Measurements from ENCODE around the gene CABLES2. TPM values are rescaled to one million over a fixed set of nuclear protein-coding genes. Genes with fewer than 3 reads are reported as not detected.

The CABLES2 gene
- total RNA-seq, 4 donors from 2014 or later = 2.8 to 5.3 (median 3.7) TPM

DNA sequence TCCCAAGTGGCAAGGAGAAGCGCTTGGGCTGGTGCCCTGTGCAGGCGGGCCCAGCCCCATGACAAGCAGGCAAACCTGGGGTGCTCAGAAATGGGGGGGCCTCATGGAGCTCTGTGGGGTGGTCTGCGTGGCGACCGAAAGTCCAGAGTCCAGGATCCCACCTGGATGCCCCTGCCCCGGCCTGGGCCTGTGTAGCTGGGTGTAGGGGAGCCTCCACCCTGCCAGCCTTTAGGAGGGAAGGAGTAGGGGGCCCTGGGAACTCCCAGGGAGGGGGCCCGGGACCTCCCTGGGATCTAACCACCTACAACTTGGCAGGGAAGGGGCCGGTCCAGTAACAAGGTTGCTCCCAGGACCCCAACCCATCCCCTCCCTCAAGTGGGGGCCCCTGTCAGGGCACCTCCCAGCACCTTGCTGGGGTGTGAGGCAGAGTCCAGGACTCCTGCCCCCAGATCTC, 35.5 kb downstream of the CABLES2 start:
- DNase-seq (ENCODE audit: low spot score in 2 of 2) = no peak
- no peak overlapping the region for H3K4me3 ChIP-seq (ENCODE audit: low read depth, poor library complexity, severe bottlenecking)
- no peak for TF ChIP-seq POLR2A (IDR thresholded peaks at IDR 0.05)
- TF ChIP-seq, protein P1, sequence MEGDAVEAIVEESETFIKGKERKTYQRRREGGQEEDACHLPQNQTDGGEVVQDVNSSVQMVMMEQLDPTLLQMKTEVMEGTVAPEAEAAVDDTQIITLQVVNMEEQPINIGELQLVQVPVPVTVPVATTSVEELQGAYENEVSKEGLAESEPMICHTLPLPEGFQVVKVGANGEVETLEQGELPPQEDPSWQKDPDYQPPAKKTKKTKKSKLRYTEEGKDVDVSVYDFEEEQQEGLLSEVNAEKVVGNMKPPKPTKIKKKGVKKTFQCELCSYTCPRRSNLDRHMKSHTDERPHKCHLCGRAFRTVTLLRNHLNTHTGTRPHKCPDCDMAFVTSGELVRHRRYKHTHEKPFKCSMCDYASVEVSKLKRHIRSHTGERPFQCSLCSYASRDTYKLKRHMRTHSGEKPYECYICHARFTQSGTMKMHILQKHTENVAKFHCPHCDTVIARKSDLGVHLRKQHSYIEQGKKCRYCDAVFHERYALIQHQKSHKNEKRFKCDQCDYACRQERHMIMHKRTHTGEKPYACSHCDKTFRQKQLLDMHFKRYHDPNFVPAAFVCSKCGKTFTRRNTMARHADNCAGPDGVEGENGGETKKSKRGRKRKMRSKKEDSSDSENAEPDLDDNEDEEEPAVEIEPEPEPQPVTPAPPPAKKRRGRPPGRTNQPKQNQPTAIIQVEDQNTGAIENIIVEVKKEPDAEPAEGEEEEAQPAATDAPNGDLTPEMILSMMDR (IDR thresholded peaks at IDR 0.05) = no peak
- 89 to 91% methylated on average over 8 of the region's 8 CpGs for WGBS, 2 donors
- intact Hi-C loops (cut with DNase I; ENCODE audit: low total_unique reads) = no loop called here

DNA sequence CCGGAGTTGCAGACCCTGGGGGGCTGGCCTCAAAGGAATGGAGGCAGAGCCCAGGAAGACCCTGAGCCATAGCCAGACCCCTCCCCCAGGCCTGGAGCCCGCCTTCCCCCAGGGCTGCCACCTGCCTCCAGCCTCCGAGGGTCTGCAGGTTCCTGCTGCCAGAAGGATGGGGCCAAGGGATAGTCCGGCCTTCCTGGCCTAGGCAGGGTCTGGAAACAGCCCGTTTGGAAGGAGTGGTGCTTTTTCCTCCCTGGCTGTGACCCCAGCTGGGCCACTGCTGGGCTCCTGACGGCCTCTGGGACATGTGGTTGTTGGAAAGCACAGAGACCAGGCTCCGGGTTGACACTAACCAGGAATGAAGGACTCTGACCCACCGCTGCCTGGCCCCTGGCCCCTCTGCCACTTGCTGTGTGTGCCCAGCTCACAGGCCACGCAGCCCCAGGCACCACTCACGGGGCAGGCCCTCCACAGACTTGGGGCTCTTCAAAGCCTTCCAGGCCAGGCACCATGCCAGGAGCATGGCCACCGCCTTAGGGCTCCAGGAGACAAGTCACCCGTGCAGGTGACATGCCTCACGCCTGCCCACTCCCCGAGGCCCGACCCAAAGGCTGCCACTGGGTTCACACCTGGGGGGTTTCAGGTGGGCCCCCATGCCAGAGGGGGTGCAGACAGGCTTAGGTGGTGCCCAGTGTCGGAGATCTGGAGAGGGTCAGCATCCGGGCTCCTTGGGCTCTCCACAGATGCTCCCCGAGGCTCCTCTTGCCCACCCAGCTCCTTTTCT, 36.1 kb downstream of the CABLES2 start:
- H3K4me3 ChIP-seq (ENCODE audit: low read depth, poor library complexity, severe bottlenecking) = no peak overlapping the region
- no peak for DNase-seq (ENCODE audit: low spot score in 2 of 2)
- 64 to 67% methylated on average over 16 to 18 of the region's 18 CpGs for WGBS, 2 donors
- intact Hi-C loops (cut with DNase I; ENCODE audit: low total_unique reads) = no loop called here
- TF ChIP-seq POLR2A (IDR thresholded peaks at IDR 0.05) = no peak
- TF ChIP-seq, protein P1 (IDR thresholded peaks at IDR 0.05) = no peak

DNA sequence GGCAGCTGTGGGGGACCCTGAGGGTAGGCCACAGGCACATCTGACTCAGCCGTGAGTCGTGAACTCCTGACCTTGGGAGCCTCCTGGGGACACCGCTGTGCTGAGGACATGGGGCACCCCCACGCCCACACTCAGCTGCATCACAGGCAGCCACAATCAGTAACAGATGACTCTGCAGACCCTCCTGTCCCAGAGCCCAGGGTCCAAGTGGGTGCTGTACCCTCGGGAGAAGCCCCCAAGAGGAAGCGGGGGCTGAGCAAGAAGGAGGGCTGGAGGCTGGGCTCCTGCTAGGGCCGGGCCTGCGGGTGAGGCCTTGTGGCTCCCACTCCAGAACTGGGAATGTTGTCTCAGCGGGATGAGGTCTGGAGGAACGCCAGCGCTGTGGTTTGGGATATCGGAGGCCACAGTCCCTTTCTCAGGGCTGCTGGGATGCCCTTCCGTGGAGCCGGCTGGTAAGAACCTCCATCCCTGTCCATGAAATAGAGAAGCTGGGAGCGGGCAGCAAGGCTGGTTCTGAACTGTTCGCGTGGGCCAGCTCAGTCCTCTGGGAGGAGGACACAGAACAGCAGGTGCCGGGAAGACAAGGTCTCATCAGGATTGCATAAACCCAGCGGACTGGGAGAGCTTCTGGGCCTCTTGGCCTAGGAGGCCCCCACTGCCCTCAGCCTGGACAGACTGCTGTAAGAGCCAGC, 36.8 kb downstream of the CABLES2 start:
- intact Hi-C loops (cut with DNase I; ENCODE audit: low total_unique reads) = no loop called here
- TF ChIP-seq POLR2A (IDR thresholded peaks at IDR 0.05) = no peak
- TF ChIP-seq, protein P1 (IDR thresholded peaks at IDR 0.05) = no peak
- 40 to 70% methylated on average over 10 to 17 of the region's 19 CpGs for WGBS, 2 donors
- DNase-seq (ENCODE audit: low spot score in 2 of 2) = no peak
- no peak overlapping the region for H3K4me3 ChIP-seq (ENCODE audit: low read depth, poor library complexity, severe bottlenecking)

DNA sequence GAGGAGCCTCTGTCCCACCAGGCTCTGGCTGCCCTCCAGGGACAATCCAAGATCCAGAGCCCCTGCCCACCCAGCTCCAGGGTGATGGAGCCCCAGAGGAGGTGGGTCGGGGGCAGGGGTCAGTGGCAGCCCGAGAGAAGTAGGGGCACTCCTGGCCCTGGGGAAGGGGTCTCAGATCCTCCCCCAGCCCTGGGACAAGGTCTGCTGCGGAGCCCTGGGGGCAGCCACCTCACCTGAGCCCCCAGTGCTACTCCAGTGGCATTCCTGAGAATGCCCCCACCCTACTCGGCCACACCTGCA, 37.3 kb downstream of the CABLES2 start:
- intact Hi-C loops (cut with DNase I; ENCODE audit: low total_unique reads) = loop anchor here (10.0 kb wide), 1 partner anchor 55 kb away; no protein-coding TSS in a partner anchor
- TF ChIP-seq, protein P1 (IDR thresholded peaks at IDR 0.05) = no peak
- no peak for TF ChIP-seq POLR2A (IDR thresholded peaks at IDR 0.05)
- WGBS, 2 donors = 30 to 33% methylated on average over 1 to 3 of the region's 4 CpGs
- no peak overlapping the region for H3K4me3 ChIP-seq (ENCODE audit: low read depth, poor library complexity, severe bottlenecking)
- DNase-seq (ENCODE audit: low spot score in 2 of 2) = no peak

DNA sequence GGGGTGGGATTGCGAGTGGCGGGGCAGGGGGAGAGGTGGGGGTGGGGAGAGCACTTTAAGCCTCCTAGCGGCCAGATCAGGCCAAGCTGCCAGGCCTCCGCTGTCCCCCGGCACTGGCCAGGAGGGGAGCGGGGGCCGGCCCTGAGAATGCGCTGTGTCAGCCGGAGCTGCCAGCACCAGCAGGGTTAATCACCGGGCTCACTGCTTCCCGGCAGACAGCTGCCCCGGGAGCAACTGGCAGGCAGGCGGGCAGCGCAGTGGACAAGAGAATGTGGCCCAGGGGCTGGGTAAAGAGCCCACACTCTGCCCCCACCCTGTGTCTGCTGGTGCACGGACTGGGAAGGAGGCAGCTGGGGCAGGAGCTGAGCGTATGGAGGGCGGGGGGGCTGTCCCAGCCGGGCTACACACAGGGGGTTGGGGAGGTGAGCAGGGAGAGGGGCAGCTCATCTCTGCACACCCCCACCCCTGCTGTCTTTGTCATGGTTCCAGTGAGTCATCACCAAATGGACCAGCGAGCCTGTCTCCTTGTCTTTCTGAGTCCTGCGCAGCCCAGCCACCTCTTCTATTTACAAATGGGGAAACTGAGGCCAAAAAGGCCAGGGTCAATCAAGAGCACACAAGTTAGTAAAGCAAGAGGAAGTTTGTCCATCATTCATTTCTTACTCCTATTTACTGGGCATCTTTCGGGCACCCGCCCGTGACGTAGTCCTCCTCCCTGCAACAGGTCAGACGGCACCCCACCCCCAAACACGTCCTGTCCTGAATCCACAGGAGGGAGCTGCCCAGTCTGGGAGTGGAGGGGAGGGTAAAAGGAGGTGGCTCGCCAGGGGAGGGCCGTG, 37.9 kb downstream of the CABLES2 start:
- DNase-seq (ENCODE audit: low spot score in 2 of 2) = no peak
- no peak overlapping the region for H3K4me3 ChIP-seq (ENCODE audit: low read depth, poor library complexity, severe bottlenecking)
- TF ChIP-seq, protein P1 (IDR thresholded peaks at IDR 0.05) = no peak
- TF ChIP-seq POLR2A (IDR thresholded peaks at IDR 0.05) = no peak
- WGBS, 2 donors = 18 to 24% methylated on average over 21 to 23 of the region's 28 CpGs
- intact Hi-C loops (cut with DNase I; ENCODE audit: low total_unique reads) = loop anchor here (10.0 kb wide), 1 partner anchor 54 kb away; no protein-coding TSS in a partner anchor
